ENCODE data around the gene PPP3R1. TPM values are rescaled to one million over a fixed set of nuclear protein-coding genes. Genes with fewer than 3 reads are reported as not detected.

PPP3R1 gene
- total and polyA plus RNA-seq, 10 of the 15 experiments (the other 5 are each of a cell fraction or from before 2014, with no cell fraction given) = 1.5 to 61.0 (median 15.8) TPM

DNA sequence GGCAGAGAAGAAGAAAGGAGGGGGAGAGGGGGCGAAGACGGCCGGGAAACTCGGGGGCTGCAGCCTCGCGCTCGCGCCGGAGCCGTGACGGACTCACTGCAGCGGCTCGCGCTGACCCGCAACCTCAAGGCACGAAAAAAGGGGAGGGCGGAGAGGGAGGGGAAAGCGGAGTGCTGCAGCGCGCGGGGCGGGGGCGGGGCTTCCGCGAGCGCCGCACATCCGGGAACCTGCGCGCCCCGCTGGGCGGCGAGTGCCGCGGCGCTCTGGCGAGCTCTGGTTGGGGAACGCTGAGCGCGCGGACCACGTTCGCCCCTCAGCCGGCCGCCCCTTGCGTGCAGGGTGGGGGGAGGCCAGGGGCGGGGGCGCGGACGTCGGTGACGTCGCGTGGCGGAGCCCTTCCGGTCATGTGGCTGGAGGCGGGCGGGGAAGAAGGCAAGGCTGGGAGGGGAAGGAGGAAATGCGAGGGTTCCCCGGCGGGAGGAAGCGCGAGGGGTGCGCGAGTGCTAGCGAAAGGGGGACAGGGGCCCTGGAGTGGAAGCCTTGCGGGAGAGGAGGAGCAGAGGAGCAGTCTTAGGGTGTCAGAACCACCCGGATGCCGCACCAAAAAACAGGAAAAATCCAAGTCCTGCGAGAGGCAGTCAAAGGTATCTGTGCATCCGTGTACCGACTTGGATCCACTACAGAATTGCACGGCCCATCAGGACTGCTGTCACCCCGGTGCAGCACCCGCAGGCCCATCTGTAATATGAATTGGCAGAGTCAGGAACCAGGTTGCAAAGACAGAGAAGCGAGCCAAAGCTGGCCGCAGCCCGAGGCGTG lies at the start of gene PPP3R1 (continued):
- TF ChIP-seq, protein P1, sequence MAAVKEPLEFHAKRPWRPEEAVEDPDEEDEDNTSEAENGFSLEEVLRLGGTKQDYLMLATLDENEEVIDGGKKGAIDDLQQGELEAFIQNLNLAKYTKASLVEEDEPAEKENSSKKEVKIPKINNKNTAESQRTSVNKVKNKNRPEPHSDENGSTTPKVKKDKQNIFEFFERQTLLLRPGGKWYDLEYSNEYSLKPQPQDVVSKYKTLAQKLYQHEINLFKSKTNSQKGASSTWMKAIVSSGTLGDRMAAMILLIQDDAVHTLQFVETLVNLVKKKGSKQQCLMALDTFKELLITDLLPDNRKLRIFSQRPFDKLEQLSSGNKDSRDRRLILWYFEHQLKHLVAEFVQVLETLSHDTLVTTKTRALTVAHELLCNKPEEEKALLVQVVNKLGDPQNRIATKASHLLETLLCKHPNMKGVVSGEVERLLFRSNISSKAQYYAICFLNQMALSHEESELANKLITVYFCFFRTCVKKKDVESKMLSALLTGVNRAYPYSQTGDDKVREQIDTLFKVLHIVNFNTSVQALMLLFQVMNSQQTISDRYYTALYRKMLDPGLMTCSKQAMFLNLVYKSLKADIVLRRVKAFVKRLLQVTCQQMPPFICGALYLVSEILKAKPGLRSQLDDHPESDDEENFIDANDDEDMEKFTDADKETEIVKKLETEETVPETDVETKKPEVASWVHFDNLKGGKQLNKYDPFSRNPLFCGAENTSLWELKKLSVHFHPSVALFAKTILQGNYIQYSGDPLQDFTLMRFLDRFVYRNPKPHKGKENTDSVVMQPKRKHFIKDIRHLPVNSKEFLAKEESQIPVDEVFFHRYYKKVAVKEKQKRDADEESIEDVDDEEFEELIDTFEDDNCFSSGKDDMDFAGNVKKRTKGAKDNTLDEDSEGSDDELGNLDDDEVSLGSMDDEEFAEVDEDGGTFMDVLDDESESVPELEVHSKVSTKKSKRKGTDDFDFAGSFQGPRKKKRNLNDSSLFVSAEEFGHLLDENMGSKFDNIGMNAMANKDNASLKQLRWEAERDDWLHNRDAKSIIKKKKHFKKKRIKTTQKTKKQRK (IDR thresholded peaks at IDR 0.05; ENCODE audit: low read depth, low read length) = no peak
- 0 out of 2 replicates have a peak, but pooled peaks have one; percentile 44 for TF ChIP-seq MXI1 (IDR thresholded peaks at IDR 0.05; ENCODE audit: low read depth, low read length)
- peak; percentile 73; the same call in 1 of the 2 replicates for TF ChIP-seq SMAD5 (IDR thresholded peaks at IDR 0.05; ENCODE audit: low read depth)
- peak; percentile 70 for TF ChIP-seq NBN (IDR thresholded peaks at IDR 0.05)
- TF ChIP-seq SRF (IDR thresholded peaks at IDR 0.05; ENCODE audit: low read depth in 2 of 2, low read length in 2 of 2) = no peak
- TF ChIP-seq, protein P2, sequence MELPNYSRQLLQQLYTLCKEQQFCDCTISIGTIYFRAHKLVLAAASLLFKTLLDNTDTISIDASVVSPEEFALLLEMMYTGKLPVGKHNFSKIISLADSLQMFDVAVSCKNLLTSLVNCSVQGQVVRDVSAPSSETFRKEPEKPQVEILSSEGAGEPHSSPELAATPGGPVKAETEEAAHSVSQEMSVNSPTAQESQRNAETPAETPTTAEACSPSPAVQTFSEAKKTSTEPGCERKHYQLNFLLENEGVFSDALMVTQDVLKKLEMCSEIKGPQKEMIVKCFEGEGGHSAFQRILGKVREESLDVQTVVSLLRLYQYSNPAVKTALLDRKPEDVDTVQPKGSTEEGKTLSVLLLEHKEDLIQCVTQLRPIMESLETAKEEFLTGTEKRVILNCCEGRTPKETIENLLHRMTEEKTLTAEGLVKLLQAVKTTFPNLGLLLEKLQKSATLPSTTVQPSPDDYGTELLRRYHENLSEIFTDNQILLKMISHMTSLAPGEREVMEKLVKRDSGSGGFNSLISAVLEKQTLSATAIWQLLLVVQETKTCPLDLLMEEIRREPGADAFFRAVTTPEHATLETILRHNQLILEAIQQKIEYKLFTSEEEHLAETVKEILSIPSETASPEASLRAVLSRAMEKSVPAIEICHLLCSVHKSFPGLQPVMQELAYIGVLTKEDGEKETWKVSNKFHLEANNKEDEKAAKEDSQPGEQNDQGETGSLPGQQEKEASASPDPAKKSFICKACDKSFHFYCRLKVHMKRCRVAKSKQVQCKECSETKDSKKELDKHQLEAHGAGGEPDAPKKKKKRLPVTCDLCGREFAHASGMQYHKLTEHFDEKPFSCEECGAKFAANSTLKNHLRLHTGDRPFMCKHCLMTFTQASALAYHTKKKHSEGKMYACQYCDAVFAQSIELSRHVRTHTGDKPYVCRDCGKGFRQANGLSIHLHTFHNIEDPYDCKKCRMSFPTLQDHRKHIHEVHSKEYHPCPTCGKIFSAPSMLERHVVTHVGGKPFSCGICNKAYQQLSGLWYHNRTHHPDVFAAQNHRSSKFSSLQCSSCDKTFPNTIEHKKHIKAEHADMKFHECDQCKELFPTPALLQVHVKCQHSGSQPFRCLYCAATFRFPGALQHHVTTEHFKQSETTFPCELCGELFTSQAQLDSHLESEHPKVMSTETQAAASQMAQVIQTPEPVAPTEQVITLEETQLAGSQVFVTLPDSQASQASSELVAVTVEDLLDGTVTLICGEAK (IDR thresholded peaks at IDR 0.05; ENCODE audit: borderline replicate concordance) = peak; percentile 46; the same call in 1 of the 2 replicates
- peak; percentile 93 for TF ChIP-seq POLR2AphosphoS5 (IDR thresholded peaks at IDR 0.05; ENCODE audit: low read length)
- 0 out of 2 replicates have a peak, but pooled peaks have one; percentile 21 for TF ChIP-seq NFYB (IDR thresholded peaks at IDR 0.05; ENCODE audit: insufficient read depth, low read depth, low read length)
- no peak for TF ChIP-seq ZNF24 (IDR thresholded peaks at IDR 0.05)
- TF ChIP-seq, protein P3, sequence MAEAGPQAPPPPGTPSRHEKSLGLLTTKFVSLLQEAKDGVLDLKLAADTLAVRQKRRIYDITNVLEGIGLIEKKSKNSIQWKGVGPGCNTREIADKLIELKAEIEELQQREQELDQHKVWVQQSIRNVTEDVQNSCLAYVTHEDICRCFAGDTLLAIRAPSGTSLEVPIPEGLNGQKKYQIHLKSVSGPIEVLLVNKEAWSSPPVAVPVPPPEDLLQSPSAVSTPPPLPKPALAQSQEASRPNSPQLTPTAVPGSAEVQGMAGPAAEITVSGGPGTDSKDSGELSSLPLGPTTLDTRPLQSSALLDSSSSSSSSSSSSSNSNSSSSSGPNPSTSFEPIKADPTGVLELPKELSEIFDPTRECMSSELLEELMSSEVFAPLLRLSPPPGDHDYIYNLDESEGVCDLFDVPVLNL (IDR thresholded peaks at IDR 0.05; ENCODE audit: low read depth, low read length) = 0 out of 2 replicates have a peak, but pooled peaks have one; percentile 56
- TF ChIP-seq, protein P4, sequence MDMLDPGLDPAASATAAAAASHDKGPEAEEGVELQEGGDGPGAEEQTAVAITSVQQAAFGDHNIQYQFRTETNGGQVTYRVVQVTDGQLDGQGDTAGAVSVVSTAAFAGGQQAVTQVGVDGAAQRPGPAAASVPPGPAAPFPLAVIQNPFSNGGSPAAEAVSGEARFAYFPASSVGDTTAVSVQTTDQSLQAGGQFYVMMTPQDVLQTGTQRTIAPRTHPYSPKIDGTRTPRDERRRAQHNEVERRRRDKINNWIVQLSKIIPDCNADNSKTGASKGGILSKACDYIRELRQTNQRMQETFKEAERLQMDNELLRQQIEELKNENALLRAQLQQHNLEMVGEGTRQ (IDR thresholded peaks at IDR 0.05; ENCODE audit: borderline replicate concordance, low read depth, low read length) = peak; percentile 72
- peak; percentile 74 for TF ChIP-seq IKZF1 (conservative IDR thresholded peaks at IDR 0.05)
- TF ChIP-seq RUNX3 (IDR thresholded peaks at IDR 0.05; ENCODE audit: low read length) = peak; percentile 31; the same call in 1 of the 2 replicates
- 0 out of 2 replicates have a peak, but pooled peaks have one; percentile 17 for TF ChIP-seq TARDBP (IDR thresholded peaks at IDR 0.05; ENCODE audit: borderline replicate concordance)
- TF ChIP-seq, protein P5, sequence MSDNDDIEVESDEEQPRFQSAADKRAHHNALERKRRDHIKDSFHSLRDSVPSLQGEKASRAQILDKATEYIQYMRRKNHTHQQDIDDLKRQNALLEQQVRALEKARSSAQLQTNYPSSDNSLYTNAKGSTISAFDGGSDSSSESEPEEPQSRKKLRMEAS (IDR thresholded peaks at IDR 0.05; ENCODE audit: low read depth, low read length) = peak; percentile 83; the same call in 1 of the 2 replicates

All from GM12878 (cell line).